Fibroblast of the conjunctiva (primary cell): Measurements from ENCODE around the gene NDUFAF2.

ENCODE experiments used
- DNase-seq: peaks from one replicate; pipeline ENCODE4 v3.0.0-alpha.2; 2010; ENCODE audit warnings: low read depth

NDUFAF2 gene

DNA sequence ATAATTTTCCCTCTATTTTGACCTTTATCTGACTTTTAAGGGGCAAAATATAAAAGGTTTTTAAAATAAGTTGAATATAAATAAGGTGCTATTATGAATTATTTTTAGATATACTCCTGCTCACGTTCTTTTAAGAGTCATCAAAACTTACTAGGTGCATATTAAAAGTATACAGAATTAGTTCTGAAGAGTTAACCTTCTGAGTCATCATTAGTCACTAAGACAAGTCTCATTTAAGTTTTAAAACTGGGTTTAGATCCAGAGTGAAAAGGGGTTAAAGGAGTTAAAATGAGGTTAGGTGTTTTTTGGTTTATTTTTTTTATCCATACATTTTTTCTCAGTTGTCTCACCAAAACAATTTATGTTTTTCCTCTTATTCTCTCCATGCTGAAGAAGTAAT lies 175.5 kb downstream of the NDUFAF2 start:
- DNase-seq: no peak

DNA sequence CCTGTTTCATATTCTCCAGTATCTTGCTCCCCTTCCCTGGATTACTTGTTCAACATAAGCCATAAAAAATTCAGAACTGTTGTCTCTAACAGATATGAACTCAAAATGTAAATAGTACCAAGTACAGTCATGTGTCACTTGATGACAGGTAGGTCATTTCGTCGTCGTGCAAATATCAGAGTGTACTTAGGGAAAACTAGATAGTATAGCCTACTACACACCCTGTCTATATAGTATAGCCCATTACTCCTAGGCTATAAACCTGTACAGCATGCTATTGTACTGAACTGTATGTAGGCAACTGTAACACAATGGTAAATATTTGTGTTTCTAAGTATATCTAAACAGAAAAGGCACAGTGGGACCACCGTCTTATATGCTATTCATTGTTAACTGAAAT lies 178.1 kb downstream of the NDUFAF2 start:
- DNase-seq: no peak

DNA sequence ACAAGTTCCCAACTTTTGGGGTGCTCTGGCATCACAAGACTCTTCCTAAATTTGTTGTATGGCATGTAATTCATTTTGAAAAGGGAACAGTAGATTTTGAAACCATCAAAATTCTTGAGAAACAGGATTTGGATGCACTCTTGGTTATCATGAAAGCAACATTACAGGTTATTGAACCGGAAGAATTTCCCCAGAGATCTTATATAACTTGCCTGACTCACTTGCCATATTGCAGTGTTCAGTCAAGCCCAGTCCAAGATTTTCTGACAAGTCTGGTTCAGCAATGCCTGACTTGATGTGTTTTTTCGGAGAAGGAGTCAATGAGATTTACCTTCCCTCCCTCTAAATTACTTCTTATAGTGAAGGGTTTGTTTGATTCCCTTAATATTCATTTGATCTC lies 185.3 kb downstream of the NDUFAF2 start:
- DNase-seq: no peak

DNA sequence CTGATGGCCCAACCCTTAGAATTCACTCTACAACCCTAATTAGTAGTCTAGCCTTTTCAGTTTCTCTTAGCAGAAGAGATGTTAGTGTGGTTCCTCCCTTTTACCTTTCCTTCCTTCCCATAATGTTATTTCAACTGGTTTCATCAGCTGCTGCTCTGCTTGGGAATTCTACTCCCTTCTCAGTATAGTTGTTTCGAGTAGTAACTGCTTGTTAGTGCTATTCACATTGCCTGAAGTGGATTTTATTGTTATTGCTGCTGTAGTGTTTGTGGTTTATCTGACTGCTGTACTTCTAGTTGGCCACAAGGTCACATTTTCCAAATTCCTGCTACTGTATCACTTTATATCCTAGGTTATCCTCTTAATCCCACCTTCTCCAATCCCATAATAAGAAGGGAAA lies 187.6 kb downstream of the NDUFAF2 start:
- DNase-seq: peak; percentile 22

DNA sequence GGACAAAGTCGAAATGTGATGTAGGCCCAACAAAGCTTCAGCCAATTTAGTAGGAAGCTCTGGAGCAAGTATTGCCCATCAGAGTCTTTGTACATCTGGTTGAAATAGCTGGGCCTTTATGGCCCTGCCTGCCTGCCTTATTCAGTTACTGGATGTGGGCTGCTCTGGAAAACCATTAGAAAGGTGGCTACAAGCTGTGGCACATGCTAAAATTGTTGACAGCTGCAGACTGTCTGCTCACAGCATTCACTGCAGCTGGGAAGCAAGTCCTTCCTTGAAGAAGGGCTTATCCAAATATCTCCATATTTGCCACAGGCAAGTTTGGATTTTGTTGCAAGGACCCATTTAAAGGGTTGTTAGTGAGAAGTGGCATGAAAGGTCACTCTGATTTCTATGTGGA lies 192.8 kb downstream of the NDUFAF2 start:
- DNase-seq: no peak

DNA sequence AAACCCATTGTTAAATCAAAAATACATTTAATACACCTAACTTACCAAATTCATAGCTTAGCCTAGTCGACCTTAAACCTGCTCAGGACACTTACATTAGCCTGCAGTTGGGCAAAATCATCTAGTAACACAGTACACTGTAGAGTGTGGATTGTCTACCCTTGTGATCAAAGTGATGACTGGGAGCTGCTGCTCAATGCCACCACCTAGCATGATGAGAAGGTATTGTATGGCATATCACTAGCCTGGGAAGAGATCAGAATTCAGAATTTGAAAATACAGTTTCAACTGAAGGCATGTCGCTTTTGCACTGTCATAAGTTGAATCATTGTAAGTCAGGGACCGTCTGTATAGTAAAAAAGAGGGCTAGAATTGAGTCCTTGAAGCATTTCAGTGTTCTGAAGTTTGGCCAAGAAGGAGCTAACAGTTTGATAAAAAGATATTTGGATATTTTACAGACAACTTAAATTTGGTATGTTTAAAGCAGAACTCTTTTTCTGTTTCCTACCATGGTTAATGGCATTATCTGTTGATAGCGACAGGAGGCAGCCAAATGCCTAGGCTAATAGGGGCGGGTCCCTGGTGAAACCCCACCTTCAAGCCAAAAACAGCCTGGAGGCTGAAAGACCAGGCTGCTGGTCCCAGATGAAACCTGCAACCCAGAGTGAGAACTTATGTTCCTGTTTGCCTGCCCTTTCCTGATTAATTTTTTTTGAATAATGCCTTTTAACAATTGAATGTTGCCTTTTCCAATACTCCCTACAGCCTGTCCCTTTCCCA lies 194.3 kb downstream of the NDUFAF2 start:
- DNase-seq: no peak

DNA sequence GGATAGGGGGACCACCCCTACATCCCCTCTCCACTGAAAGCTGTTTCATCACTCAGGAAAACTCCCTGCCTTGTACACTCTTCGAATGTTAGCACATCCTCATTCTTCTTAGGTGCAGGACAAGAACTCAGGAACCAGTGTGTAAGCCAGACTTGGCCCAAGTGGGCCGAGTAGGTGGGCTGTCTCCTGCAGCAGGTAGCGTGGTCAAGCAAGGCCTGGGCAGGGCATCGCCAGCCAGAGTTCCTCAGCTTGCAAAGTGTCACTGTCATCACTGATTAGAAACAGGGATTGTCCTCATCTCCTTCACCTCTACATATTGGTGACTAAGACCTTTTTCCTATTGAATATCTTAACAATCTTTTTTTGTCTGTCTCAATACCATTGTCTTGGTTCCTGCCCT lies 194.9 kb downstream of the NDUFAF2 start:
- no peak for DNase-seq

DNA sequence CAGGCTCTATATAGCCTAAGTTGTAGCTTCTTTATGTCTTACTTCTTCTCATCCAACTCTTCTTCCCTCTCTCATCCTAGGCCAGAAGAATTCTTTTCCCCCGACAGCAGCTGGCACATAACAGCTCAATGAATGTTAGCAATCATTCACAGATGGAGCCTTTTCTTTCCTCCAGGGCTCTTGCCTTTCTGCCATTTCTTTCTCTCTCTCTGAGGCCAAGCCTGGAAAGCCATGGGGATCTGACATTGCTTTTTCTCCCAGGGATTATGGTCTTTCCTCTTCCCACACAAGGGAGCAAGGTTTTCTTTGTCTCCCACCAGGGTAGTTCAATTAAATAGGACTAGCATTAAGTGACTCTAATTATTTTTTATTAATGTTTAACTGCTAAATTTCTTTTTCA lies 196.8 kb downstream of the NDUFAF2 start:
- DNase-seq: no peak

DNA sequence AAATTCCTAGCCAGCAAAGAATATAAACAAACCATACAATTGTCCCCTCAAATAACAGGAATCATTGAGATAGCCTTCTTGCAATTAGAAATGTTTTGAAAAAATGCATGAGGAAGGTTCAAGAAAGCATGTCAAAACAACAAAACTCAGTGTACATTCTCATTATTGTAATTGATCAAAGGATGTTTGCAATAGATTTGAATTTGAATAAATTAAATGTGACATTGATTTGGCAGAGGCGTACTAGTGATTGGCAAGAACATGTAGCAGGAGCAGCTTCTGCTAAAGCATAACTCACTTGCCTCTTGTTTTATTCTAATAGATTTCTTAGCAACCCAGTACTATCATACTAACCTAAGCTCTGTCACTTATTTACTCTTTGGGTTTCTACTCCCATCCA lies 197.4 kb downstream of the NDUFAF2 start:
- no peak for DNase-seq

DNA sequence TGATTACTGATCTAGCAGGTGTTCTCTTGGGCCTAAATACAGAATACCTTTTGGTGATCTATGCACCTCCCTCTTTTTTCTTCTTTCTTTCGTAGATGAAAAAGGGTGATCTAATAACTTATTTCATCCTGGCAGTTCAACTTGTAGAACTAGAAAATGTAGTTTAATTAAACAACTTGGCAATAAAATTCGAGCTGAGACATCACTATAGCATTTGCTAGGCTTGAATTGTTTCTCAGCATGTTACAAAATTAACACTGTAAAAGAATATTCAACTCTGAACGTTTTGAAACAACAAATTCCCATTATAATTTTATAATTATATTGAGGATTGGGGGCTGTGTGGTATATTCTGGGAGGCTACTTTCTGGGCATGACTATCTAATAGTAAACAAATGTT lies 197.8 kb downstream of the NDUFAF2 start:
- no peak for DNase-seq

DNA sequence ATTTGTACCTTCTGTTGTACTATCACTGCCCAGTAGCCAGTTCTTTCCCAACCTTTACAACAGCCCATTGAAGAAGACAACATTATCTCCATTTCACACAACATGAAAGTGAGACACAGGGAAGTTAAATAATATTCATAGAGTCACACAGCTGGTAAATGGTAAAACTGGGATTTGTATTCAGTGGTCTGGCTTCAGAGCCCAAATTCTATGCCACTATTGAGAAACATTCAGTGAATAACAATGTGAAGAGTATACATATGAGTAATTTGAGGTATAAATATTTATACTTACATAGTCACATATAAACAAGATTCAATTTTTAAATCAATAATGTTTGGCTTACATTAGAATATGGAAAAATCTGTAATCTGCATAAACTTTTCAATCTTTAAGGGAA lies 203.5 kb downstream of the NDUFAF2 start:
- no peak for DNase-seq

DNA sequence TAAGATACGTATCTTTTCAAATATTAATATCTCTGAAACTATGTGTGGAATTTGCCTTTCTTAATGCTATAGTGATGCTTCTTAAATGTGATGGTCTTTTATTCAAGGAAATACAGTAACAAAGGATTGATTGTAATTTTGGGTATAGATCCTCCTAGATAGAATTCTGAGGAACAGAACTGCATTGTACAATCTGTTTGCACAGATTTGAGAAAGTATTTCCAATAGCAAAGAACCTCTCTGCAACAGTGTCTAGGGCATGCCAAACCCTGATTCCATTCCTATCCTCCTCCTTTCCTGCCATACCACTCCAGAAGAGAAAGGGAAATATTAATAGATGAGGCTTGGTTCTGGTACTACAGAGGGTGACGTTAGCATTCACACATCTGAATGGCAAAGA lies 206.9 kb downstream of the NDUFAF2 start:
- no peak for DNase-seq

DNA sequence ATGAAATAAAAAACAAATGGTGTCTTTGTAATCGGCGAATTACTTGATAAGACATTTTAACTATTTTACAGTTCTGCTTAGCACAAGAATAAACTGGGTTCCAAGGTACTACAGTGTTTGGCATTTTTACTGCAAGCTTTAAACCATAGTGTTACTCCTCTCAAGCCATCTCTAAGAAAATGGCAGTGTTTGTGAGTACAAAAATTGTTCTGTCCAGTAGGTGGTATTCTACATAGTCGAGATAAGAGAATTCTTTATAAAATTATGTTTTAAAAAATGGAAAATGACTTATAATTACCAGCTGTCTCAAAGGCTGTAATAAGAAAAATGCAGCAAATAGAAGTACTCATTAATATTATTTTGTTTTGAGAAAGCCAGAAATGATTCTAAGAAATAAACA lies 214.1 kb downstream of the NDUFAF2 start:
- DNase-seq: no peak

DNA sequence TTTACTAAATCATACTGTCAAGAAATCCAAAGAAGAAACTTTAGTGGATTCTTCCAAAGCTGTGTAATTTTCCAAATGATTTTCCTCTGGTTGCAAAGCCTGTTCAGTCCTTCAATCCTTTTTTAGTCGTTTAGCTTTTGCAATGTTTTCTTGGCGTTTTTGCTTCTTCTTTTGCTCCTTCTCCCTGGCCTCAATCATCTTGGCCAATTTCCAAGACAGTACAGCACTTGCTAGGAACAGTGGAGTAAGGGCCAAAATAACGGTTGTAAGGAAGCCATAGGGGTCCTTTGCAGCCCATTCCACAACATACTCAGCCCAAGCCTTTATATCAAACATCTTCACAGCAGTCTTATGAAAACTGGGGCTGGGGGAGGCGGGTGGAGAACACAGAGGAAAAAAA lies 214.8 kb downstream of the NDUFAF2 start:
- no peak for DNase-seq

DNA sequence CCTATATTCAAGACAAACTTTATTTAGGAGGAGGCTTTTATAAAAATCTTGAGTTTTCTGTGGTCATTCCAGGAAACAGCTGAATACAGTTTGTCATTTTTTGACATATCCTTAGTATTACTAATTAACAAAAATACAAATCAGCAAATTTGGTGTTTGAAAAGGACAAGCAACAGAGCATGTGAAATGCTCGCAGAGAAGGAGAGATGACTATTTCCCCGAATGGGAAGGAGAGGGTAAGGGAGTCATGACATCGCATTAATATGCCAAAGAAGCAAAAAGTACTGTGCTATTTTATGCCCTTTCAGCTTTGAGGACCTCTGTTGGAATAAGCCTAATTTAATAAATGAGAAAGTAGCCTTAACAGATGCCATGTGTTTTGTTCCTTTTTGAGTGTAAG lies 215.5 kb downstream of the NDUFAF2 start:
- DNase-seq: no peak

DNA sequence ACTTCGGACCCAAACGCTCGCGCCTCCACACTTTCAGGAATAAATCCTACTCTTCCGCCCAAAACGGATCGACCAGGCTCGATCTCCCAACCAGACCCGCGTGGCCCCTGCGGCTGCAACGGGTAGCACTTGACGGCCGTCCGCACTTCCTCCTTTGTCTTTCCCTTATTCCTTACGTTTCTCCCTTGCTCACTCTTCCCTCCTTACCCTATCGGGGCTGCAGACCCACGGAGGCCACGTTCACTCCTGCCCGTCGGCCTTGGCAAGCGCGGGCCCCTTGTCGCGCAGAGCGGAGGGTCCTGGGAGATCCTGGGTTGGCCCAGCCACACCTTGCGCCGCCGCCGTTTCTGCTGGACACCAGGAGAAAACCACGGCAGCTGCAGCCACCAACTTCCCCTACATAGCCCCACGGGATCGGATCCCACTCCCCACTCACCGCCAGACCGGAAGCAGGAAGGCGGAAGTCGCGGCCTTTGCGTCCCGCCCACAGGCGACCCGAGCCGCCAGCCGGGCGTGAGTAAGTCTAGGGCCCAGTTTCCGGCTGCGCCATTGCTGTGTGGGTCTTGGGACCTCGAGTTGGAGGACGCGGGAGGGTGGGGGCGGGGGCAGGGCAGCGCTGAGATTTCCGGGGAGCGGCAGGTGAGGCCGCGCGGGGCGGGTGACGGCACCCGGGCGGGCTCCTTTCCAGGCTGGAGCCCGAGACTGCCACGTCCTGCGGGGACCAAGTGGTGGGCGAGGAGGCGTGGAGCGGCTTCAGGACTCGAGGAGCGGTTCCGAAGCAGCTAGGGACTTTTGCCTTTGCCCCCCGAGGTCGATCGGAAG lies 217.2 kb downstream of the NDUFAF2 start, which contains the start of gene SMIM15:
Gene SMIM15, minus strand, starts transcription at position 459 of the 822 bp plus-strand sequence. CDS start 2,297 bp downstream, outside the sequence.
- DNase-seq: peak; percentile 76

DNA sequence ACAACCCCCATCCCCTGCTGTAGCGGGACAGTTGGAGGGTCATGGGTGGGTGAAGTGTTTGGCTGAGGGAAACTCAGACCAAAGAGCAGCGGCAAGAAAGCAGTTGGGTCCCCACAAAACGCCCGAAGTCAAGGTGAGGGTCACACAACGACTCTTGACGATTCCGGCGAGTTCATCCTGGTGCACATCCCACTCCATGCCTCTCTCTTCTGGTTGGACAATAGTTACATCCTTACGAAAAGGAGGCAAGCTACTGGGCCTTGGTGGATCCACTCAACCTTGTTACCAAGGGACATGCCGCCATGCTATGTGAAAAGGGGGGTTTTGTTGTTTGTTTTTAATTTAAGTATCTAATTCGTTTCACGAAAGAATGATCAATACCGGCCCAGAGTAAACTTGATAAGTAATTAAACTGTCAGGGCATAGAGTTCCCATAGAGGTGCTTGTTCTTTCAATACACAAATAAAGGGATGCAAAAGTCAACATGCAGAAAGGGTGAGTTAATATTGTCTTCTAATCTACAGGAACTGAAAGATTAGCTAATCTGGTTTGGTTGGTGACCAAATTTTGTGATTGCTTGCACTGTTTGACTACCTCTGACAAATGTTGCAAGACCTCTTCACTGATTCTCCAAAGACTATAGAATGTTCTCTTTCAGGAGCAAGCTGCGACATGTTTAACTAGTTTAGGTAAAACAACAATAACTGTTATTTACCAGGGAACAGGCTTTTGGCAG lies 218.0 kb downstream of the NDUFAF2 start:
- DNase-seq: peak; percentile 12

DNA sequence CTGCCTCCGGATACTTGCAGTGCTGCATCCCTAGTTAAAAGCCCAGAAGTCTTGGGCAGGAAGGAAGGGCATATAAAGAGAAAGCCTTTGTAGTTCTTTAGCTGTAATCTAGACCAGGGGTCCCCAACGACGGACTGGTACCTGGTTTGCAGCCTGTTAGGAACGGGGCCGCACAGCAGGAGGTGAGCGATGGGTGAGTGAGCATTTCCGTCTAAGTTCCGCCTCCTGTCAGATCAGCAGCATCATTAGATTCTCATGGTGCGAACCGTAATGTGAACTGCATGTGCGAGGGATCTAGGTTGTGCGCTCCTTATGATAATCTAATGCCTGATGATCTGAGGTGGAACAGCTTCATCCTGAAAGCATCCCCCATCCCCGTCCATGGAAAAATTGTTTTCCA lies 218.9 kb downstream of the NDUFAF2 start:
- DNase-seq: no peak

DNA sequence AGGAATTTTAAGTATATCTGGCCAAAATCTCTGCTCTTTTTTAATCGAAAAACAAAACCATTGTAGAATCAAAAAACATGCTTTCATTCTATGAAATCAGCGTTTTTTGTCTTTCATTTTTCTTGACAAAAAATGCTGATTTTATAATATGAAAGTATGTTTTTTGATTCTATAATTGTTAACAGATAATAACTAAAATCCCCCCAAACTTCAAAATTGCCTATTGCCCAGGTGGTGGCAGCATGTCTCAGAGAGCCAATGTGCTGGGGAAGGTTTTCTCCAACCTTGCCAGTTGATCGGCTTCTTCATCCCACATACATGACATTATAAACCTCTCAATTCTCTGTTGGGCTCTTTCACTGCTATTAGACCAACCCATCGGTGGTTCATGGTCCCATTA lies 222.4 kb downstream of the NDUFAF2 start:
- DNase-seq: peak; percentile 48

DNA sequence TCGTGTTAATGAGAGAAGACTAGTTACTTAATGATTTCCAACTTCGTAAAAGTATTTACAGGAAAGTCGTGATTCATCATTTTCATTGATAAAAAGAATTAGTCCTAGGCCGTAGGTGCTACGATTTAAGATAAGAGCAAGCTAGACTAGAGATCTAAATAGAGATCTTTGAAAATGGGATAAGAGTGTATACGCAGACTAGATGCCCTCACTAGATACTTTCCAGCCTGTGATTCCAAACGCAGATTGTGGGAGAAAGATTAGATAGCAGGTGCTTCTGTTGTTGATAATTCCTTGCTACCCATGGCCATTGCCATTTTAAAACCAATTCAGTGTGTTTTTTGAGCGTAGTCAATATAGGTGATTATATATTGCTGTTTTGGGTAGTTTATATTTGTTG lies 223.9 kb downstream of the NDUFAF2 start:
- DNase-seq: no peak

DNA sequence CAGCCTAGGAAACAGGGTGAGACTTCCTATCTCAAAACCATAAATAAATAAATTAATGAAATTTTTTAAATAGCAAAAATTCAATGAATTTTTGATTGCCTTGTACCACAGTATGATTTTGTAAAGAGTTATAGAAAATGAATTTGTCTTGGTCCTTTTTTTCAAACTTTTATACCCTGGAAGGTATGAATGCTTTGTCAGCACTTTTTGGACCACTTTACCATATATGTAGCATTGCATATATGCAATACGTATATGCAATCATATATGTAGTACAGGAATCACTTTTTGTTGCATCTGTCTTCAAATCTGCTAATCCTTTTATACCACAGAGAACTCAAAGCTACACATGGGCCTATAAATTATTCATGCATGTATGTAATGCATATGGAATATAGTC lies 226.5 kb downstream of the NDUFAF2 start:
- no peak for DNase-seq

DNA sequence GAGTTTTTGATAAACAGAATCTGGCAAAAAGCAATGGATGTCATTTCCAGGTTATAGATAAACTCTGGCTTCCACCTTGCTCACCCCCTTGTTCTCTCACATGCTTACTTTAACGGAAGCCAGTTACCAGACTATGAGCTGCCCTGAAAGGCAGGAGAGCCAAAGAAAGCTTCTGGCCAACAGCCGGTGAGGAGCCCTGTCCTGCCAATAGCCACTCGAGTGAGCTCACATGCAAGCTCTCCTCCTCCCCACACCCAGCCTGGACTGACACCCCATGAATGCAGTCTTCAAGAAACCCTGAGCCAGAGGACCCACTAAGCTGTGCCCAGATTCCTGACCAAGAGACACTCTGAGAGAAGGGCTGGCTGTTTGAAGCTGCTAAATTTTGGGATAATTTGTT lies 231.6 kb downstream of the NDUFAF2 start:
- DNase-seq: no peak

DNA sequence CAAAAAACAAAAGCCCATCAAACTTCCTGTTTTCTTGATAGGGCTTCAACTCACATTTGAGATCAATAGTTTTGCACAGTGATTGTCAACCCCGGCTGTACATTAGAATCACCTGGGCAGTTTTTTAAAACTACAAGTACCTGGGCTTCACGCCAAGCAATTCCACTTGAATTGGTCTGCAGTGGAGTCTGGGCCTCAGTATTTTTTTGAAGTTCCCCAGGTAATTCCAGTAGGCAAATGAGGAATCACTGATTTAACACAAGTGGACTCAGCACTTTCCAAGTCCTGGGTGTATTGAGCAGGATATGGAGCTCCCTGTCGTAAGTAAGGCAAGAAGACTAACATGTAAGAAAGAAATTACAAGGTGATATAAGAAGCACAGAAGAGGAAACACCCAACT lies 232.1 kb downstream of the NDUFAF2 start:
- DNase-seq: no peak
